Measurements from ENCODE around the gene VAT1L.

Gene VAT1L

DNA sequence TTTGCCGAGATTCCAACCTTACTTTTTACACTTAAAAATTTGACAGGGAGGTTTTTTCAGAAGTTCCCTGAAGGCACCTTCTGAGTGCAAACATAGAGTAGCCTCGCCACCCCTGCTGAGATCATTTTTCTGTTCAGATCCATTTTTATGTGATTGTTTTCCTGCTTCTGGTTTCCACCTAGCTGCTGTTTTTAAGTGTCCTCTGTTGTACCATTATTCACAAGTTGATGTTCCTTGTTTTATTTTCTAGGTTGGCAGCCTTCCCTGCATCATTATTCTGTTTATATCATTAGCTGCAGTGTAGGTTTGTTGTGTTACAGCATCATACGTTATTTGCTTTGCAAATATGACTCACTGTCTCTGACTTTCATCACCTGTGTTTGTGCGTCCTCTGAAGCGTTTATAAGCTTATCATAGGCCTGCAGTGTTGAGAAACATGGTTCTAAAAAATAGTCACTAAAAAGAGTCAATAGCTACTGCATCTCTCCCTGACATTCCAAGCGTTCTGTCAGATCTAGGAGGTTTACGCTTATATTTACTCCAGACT is 117.1 kb downstream of the VAT1L start:
- WGBS = 74% methylated on average over 7 of the region's 7 CpGs

DNA sequence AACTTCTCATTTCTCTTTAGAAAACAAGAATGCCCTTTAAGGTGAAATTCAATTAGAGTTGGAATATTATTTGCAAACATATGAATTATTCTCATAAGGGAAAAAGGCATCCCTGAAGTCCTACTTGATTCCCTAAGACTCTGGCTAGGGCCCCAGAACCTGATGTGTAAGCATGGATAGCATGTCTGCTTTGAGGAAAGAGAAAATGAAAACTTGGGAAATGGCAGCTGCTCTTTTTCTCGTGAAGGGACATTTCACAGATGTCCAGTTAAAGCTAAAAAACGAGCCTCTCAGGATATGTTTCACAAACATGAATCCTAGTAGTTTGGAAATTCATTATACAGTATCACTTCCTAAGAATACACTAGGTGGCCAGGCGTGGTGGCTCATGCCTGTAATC is 121.7 kb downstream of the VAT1L start:
- H2BK15ac ChIP-seq (ENCODE audit: low read depth, poor library complexity, severe bottlenecking) = no peak overlapping the region
- no peak overlapping the region for H2BK5ac ChIP-seq (ENCODE audit: low read depth, low read length, poor library complexity, severe bottlenecking)
- no peak overlapping the region for H3K4me3 ChIP-seq (ENCODE audit: insufficient read depth in 1 of 2, low read depth in 1 of 2, low read length in 2 of 2)
- H3K18ac ChIP-seq (ENCODE audit: low read depth in 1 of 2, low read length in 2 of 2) = no peak overlapping the region
- no peak overlapping the region for H2BK12ac ChIP-seq (ENCODE audit: low read length in 2 of 2)
- H3K14ac ChIP-seq (ENCODE audit: low read length in 2 of 2) = no peak overlapping the region
- H3K23ac ChIP-seq (ENCODE audit: low read length in 2 of 2) = no peak overlapping the region
- H3K27me3 ChIP-seq (ENCODE audit: control insufficient read depth in 1 of 2, insufficient read depth in 1 of 2, low read length in 2 of 2) = no peaks in the 10 kb centered on the region
- no peaks in the 10 kb centered on the region for H3K36me3 ChIP-seq (ENCODE audit: control insufficient read depth in 1 of 2, insufficient read depth in 2 of 2, low read depth in 1 of 2, low read length in 2 of 2)
- no peak overlapping the region for H4K91ac ChIP-seq (ENCODE audit: low read length)
- no peaks in the 10 kb centered on the region for H3K9me3 ChIP-seq (ENCODE audit: control insufficient read depth, low read length)
- H3K4me2 ChIP-seq (ENCODE audit: low read length, poor library complexity, severe bottlenecking) = no peak overlapping the region
- H3K4ac ChIP-seq (ENCODE audit: low read depth in 1 of 2, low read length in 2 of 2) = no peak overlapping the region
- no peaks in the 10 kb centered on the region for H3K79me1 ChIP-seq (replicated peaks; ENCODE audit: low read length, poor library complexity, severe bottlenecking)
- no peak overlapping the region for H3K27ac ChIP-seq (ENCODE audit: low read length, poor library complexity, severe bottlenecking)
- DNase-seq = peak; percentile 31
- no peak overlapping the region for H3K9ac ChIP-seq (ENCODE audit: low read length)
- H2AK5ac ChIP-seq (ENCODE audit: low read length, severe bottlenecking) = no peak overlapping the region
- no peak overlapping the region for H2BK120ac ChIP-seq (ENCODE audit: low read depth, low read length)
- H2AFZ ChIP-seq (ENCODE audit: low read depth, low read length) = no peak overlapping the region
- no peak overlapping the region for H4K8ac ChIP-seq (ENCODE audit: low read length)
- H3K4me1 ChIP-seq (ENCODE audit: control insufficient read depth, insufficient read depth, low read depth, low read length) = no peaks in the 10 kb centered on the region
- WGBS = 76% methylated on average over 3 of the region's 3 CpGs

More for the DNA sequence above, 117.1 kb downstream of the VAT1L start:
- Histone ChIP-seq H3K4me3 (ENCODE audit: insufficient read depth in 1 of 2, low read depth in 1 of 2, low read length in 2 of 2) (no peak overlapping the region), H2BK15ac (ENCODE audit: low read depth, poor library complexity, severe bottlenecking) (no peak overlapping the region), H3K79me1 (replicated peaks; ENCODE audit: low read length, poor library complexity, severe bottlenecking) (no peaks in the 10 kb centered on the region), H3K9ac (ENCODE audit: low read length) (no peak overlapping the region), H3K4me2 (ENCODE audit: low read length, poor library complexity, severe bottlenecking) (no peak overlapping the region), H2AK5ac (ENCODE audit: low read length, severe bottlenecking) (no peak overlapping the region), H3K36me3 (ENCODE audit: control insufficient read depth in 1 of 2, insufficient read depth in 2 of 2, low read depth in 1 of 2, low read length in 2 of 2) (no peaks in the 10 kb centered on the region), H3K14ac (ENCODE audit: low read length in 2 of 2) (no peak overlapping the region), H3K23ac (ENCODE audit: low read length in 2 of 2) (no peak overlapping the region), H3K4me1 (ENCODE audit: control insufficient read depth, insufficient read depth, low read depth, low read length) (no peaks in the 10 kb centered on the region), H3K18ac (ENCODE audit: low read depth in 1 of 2, low read length in 2 of 2) (peak overlapping the region in 1 of 2 experiments; percentile 33), H3K4ac (ENCODE audit: low read depth in 1 of 2, low read length in 2 of 2) (no peak overlapping the region), H2BK5ac (ENCODE audit: low read depth, low read length, poor library complexity, severe bottlenecking) (no peak overlapping the region), H4K8ac (ENCODE audit: low read length) (no peak overlapping the region), H2BK12ac (ENCODE audit: low read length in 2 of 2) (no peak overlapping the region), H3K27me3 (ENCODE audit: control insufficient read depth in 1 of 2, insufficient read depth in 1 of 2, low read length in 2 of 2) (no peaks in the 10 kb centered on the region), H3K9me3 (ENCODE audit: control insufficient read depth, low read length) (no peaks in the 10 kb centered on the region), H2AFZ (ENCODE audit: low read depth, low read length) (no peak overlapping the region), H4K91ac (ENCODE audit: low read length) (no peak overlapping the region), H3K27ac (ENCODE audit: low read length, poor library complexity, severe bottlenecking) (no peak overlapping the region), H2BK120ac (ENCODE audit: low read depth, low read length) (no peak overlapping the region)
- DNase-seq = no peak

DNA sequence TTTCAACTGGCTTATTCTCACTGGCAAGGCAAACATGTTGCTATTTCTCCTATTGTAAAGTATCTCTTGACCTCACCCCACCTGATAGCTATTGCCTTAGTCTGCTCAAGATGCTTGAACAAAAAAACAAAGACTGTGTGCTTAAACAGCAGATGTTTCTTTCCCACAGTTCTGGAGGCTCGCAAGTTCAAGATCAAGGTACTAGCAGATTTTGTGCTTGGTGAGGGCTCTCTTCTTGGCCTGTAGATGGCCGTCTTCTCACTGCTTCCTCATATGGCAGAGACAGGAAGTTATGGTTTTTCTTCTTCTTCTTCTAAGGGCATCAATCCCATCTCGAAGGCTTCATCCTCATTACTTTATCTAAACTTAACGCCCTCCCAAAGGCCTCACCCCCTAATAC is 124.3 kb downstream of the VAT1L start:
- Histone ChIP-seq H3K4ac (ENCODE audit: low read depth in 1 of 2, low read length in 2 of 2) (no peak overlapping the region), H3K4me3 (ENCODE audit: insufficient read depth in 1 of 2, low read depth in 1 of 2, low read length in 2 of 2) (no peak overlapping the region), H4K91ac (ENCODE audit: low read length) (no peak overlapping the region), H2BK12ac (ENCODE audit: low read length in 2 of 2) (no peak overlapping the region), H3K36me3 (ENCODE audit: control insufficient read depth in 1 of 2, insufficient read depth in 2 of 2, low read depth in 1 of 2, low read length in 2 of 2) (no peaks in the 10 kb centered on the region), H3K4me1 (ENCODE audit: control insufficient read depth, insufficient read depth, low read depth, low read length) (no peaks in the 10 kb centered on the region), H3K9me3 (ENCODE audit: control insufficient read depth, low read length) (no peaks in the 10 kb centered on the region), H3K27me3 (ENCODE audit: control insufficient read depth in 1 of 2, insufficient read depth in 1 of 2, low read length in 2 of 2) (peaks cover 0 to 2% of the 10 kb centered on the region in 2 experiments), H2BK15ac (ENCODE audit: low read depth, poor library complexity, severe bottlenecking) (no peak overlapping the region), H2AFZ (ENCODE audit: low read depth, low read length) (no peak overlapping the region), H4K8ac (ENCODE audit: low read length) (no peak overlapping the region), H3K14ac (ENCODE audit: low read length in 2 of 2) (no peak overlapping the region), H3K23ac (ENCODE audit: low read length in 2 of 2) (no peak overlapping the region), H3K4me2 (ENCODE audit: low read length, poor library complexity, severe bottlenecking) (no peak overlapping the region), H2BK5ac (ENCODE audit: low read depth, low read length, poor library complexity, severe bottlenecking) (no peak overlapping the region), H3K79me1 (replicated peaks; ENCODE audit: low read length, poor library complexity, severe bottlenecking) (no peaks in the 10 kb centered on the region), H3K18ac (ENCODE audit: low read depth in 1 of 2, low read length in 2 of 2) (no peak overlapping the region), H2AK5ac (ENCODE audit: low read length, severe bottlenecking) (no peak overlapping the region), H3K27ac (ENCODE audit: low read length, poor library complexity, severe bottlenecking) (no peak overlapping the region), H3K9ac (ENCODE audit: low read length) (no peak overlapping the region), H2BK120ac (ENCODE audit: low read depth, low read length) (no peak overlapping the region)
- WGBS = 95% methylated on average over 4 of the region's 4 CpGs
- DNase-seq = no peak

DNA sequence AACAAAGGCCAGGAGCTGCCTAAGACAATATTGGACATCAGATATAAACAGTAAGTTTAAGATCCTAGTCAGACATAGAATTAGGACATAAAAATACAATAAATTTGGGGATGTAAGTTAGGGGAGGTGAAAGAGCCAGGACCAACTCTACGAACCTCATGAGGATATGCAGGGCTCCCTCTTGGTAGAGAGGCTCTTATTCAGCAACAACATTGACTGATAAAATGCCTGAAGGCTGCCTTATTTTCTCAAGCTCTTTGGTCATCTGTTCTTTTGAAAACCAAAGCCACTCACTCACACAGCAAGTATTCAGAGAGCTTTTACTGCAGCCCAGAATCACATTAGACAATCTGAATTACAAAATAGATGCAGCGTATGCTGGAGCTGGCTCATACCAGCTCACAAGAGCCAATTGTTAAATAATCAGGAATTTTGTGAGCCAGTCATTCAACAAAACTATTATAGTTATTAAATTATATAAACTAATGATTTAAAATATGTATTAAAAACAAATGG is 125.4 kb downstream of the VAT1L start:
- Histone ChIP-seq H3K79me1 (replicated peaks; ENCODE audit: low read length, poor library complexity, severe bottlenecking) (no peaks in the 10 kb centered on the region), H2BK15ac (ENCODE audit: low read depth, poor library complexity, severe bottlenecking) (no peak overlapping the region), H3K4me2 (ENCODE audit: low read length, poor library complexity, severe bottlenecking) (no peak overlapping the region), H3K18ac (ENCODE audit: low read depth in 1 of 2, low read length in 2 of 2) (no peak overlapping the region), H3K9ac (ENCODE audit: low read length) (no peak overlapping the region), H3K4me1 (ENCODE audit: control insufficient read depth, insufficient read depth, low read depth, low read length) (no peaks in the 10 kb centered on the region), H3K9me3 (ENCODE audit: control insufficient read depth, low read length) (no peaks in the 10 kb centered on the region), H2BK120ac (ENCODE audit: low read depth, low read length) (no peak overlapping the region), H3K27ac (ENCODE audit: low read length, poor library complexity, severe bottlenecking) (no peak overlapping the region), H3K27me3 (ENCODE audit: control insufficient read depth in 1 of 2, insufficient read depth in 1 of 2, low read length in 2 of 2) (peaks cover 0 to 6% of the 10 kb centered on the region in 2 experiments), H4K8ac (ENCODE audit: low read length) (no peak overlapping the region), H4K91ac (ENCODE audit: low read length) (peak overlapping the region; percentile 78), H2AK5ac (ENCODE audit: low read length, severe bottlenecking) (no peak overlapping the region), H3K4ac (ENCODE audit: low read depth in 1 of 2, low read length in 2 of 2) (no peak overlapping the region), H2BK12ac (ENCODE audit: low read length in 2 of 2) (no peak overlapping the region), H3K14ac (ENCODE audit: low read length in 2 of 2) (no peak overlapping the region), H2BK5ac (ENCODE audit: low read depth, low read length, poor library complexity, severe bottlenecking) (no peak overlapping the region), H3K23ac (ENCODE audit: low read length in 2 of 2) (no peak overlapping the region), H3K36me3 (ENCODE audit: control insufficient read depth in 1 of 2, insufficient read depth in 2 of 2, low read depth in 1 of 2, low read length in 2 of 2) (no peaks in the 10 kb centered on the region), H3K4me3 (ENCODE audit: insufficient read depth in 1 of 2, low read depth in 1 of 2, low read length in 2 of 2) (no peak overlapping the region), H2AFZ (ENCODE audit: low read depth, low read length) (no peak overlapping the region)
- 62% methylated on average over 2 of the region's 2 CpGs for WGBS
- DNase-seq = no peak

All from mesenchymal stem cell (in vitro differentiated cells and primary cell).